IMR-90 (cell line): ENCODE measurements around the gene SOX5. TPM values are rescaled to one million over a fixed set of nuclear protein-coding genes. Genes with fewer than 3 reads are reported as not detected.

ENCODE experiments used
- ATAC-seq: fragments of 200-7000 bp; cut with Tn5 transposase; 2 replicates; pipeline ENCODE4 v1.9.1; 2020; ENCODE audit warnings: low read depth, mild to moderate bottlenecking, moderate library complexity
- BruUV-seq: library from RNA; stranded (reverse); fragments of 400-500 nt; replicated peaks from 2 replicates; lab custom pipeline; 2021; lab: Mats Ljungman, UMichigan
- CTCF ChIA-PET: fragments of 300-600 bp; formaldehyde crosslinking; extraction: SDS; loops from one replicate; lab custom pipeline; 2021; ENCODE audit warnings: antibody characterized with exemption; lab: Yijun Ruan, JAX
- POLR2A ChIA-PET: fragments of 300-600 bp; sonication (Branson Sonifier 250); formaldehyde crosslinking; loops from one replicate; lab custom pipeline; 2022; ENCODE audit warnings: antibody characterized with exemption; ENCODE audit not compliant: unreplicated experiment; lab: Charles Lee
- DNase-seq: peaks from one replicate; pipeline ENCODE4 v3.0.0; 2013
- H2AFZ ChIP-seq: replicated peaks from 2 replicates; pipeline ENCODE3; 2013; ENCODE audit warnings: low read length, mild to moderate bottlenecking; ENCODE audit not compliant: poor library complexity
- H2AK5ac ChIP-seq: 2 replicates; pipeline ENCODE4 v1.6.1; 2013; ENCODE audit warnings: low read depth, low read length, inconsistent platforms
- H2AK9ac ChIP-seq: replicated peaks from 2 replicates; pipeline ENCODE3; 2013; ENCODE audit warnings: mild to moderate bottlenecking, low read depth, low read length, moderate library complexity; ENCODE audit not compliant: poor library complexity
- H2BK120ac ChIP-seq: 2 replicates; pipeline ENCODE4 v1.6.1; 2013; ENCODE audit warnings: low read depth, low read length, inconsistent platforms
- H2BK15ac ChIP-seq: 3 replicates; pipeline ENCODE4 v1.6.1; 2013; ENCODE audit warnings: low read depth, low read length, inconsistent platforms
- H2BK20ac ChIP-seq: 2 replicates; pipeline ENCODE4 v1.6.1; 2013; ENCODE audit warnings: low read depth, mild to moderate bottlenecking, inconsistent platforms, low read length, moderate library complexity
- H2BK5ac ChIP-seq: 2 replicates; pipeline ENCODE4 v1.6.1; 2013; ENCODE audit warnings: mild to moderate bottlenecking, low read depth, low read length, inconsistent platforms; ENCODE audit not compliant: poor library complexity, severe bottlenecking
- H3K14ac ChIP-seq: replicated peaks from 2 replicates; pipeline ENCODE4 v1.6.1; 2013; ENCODE audit warnings: low read depth, low read length, inconsistent platforms
- H3K18ac ChIP-seq: 2 replicates; pipeline ENCODE4 v1.6.1; 2013; ENCODE audit warnings: low read depth, low read length, control low read depth
- H3K23ac ChIP-seq: 2 replicates; pipeline ENCODE4 v1.6.1; 2013; ENCODE audit warnings: low read depth, low read length, inconsistent platforms
- H3K27ac ChIP-seq: 2 replicates; pipeline ENCODE4 v1.5.1; 2013; ENCODE audit warnings: mild to moderate bottlenecking, control low read depth, low read length; ENCODE audit not compliant: insufficient read depth
- H3K27me3 ChIP-seq: 2 replicates; pipeline ENCODE4 v1.6.1; 2013; ENCODE audit warnings: low read length; ENCODE audit not compliant: control insufficient read depth, insufficient read depth
- H3K36me3 ChIP-seq: 2 replicates; pipeline ENCODE4 v1.6.1; 2013; ENCODE audit warnings: low read length, mixed read lengths; ENCODE audit not compliant: control insufficient read depth, insufficient read depth
- H3K4ac ChIP-seq: 2 replicates; pipeline ENCODE4 v1.6.1; 2013; ENCODE audit warnings: low read depth, low read length, inconsistent platforms
- H3K4me1 ChIP-seq: 2 replicates; pipeline ENCODE4 v1.6.1; 2013; ENCODE audit warnings: low read length, mixed read lengths; ENCODE audit not compliant: control insufficient read depth, insufficient read depth
- H3K4me2 ChIP-seq: 2 replicates; pipeline ENCODE4 v1.6.1; 2013; ENCODE audit warnings: low read depth, mild to moderate bottlenecking, control low read depth, low read length, moderate library complexity
- H3K4me3 ChIP-seq: 2 replicates; pipeline ENCODE4 v1.5.1; 2013; ENCODE audit warnings: low read depth, mild to moderate bottlenecking, control low read depth, low read length, moderate library complexity; ENCODE audit not compliant: insufficient read depth
- H3K56ac ChIP-seq: 2 replicates; pipeline ENCODE4 v1.6.1; 2013; ENCODE audit warnings: low read length, inconsistent platforms; ENCODE audit not compliant: insufficient read depth; ENCODE audit errors: extremely low read depth
- H3K79me1 ChIP-seq, 2 experiments: 2 replicates each; pipeline ENCODE4 v1.6.1; 2013; ENCODE audit warnings: low read length in 2 of 2, inconsistent platforms in 1 of 2, low read depth in 1 of 2
- H3K9ac ChIP-seq: 2 replicates; pipeline ENCODE4 v1.6.1; 2013; ENCODE audit warnings: low read depth, low read length, control low read depth
- H3K9me1 ChIP-seq: 2 replicates; pipeline ENCODE4 v1.6.1; 2013; ENCODE audit warnings: low read length, inconsistent platforms; ENCODE audit not compliant: insufficient read depth
- H3K9me3 ChIP-seq: 2 replicates; pipeline ENCODE4 v1.6.1; 2013; ENCODE audit warnings: low read length; ENCODE audit not compliant: control insufficient read depth, insufficient read depth
- H4K20me1 ChIP-seq: 2 replicates; pipeline ENCODE4 v1.6.1; 2013; ENCODE audit warnings: low read length, inconsistent platforms; ENCODE audit not compliant: insufficient read depth
- H4K5ac ChIP-seq: 2 replicates; pipeline ENCODE4 v1.6.1; 2013; ENCODE audit warnings: mild to moderate bottlenecking, low read depth, low read length, control low read depth
- H4K8ac ChIP-seq, 2 experiments: 2 replicates each; pipeline ENCODE4 v1.6.1; 2013; ENCODE audit warnings: low read depth in 2 of 2, low read length in 2 of 2, control low read depth in 1 of 2, inconsistent platforms in 1 of 2
- H4K91ac ChIP-seq: 2 replicates; pipeline ENCODE4 v1.6.1; 2013; ENCODE audit warnings: low read depth, low read length, inconsistent platforms; ENCODE audit not compliant: insufficient read depth
- CTCF ChIP-seq: conservative IDR thresholded peaks from 2 replicates; pipeline ENCODE4 v1.5.1; 2012; ENCODE audit warnings: mild to moderate bottlenecking, low read depth, low read length, improper control_type of control experiment
- ELK1 ChIP-seq: fragments of 150-350 bp; IDR thresholded peaks from 2 replicates; pipeline ENCODE4 v1.6.1; 2016; ENCODE audit warnings: low read depth, mild to moderate bottlenecking, low read length, moderate library complexity, borderline replicate concordance
- MAFK ChIP-seq: IDR thresholded peaks from 2 replicates; pipeline ENCODE4 v1.6.1; 2012; ENCODE audit warnings: low read depth, low read length, improper control_type of control experiment
- NFE2L2 ChIP-seq: fragments of 150-350 bp; IDR thresholded peaks from 2 replicates; pipeline ENCODE4 v1.6.1; 2016; ENCODE audit warnings: low read depth, mild to moderate bottlenecking, low read length
- SMC3 ChIP-seq: fragments of 150-350 bp; IDR thresholded peaks from 2 replicates; pipeline ENCODE4 v1.6.1; 2016; ENCODE audit warnings: low read depth, mild to moderate bottlenecking, antibody characterized with exemption, low read length, moderate library complexity
- USF2 ChIP-seq: fragments of 150-350 bp; IDR thresholded peaks from 2 replicates; pipeline ENCODE4 v1.6.1; 2017; ENCODE audit warnings: mild to moderate bottlenecking, antibody characterized with exemption, low read length, low read depth
- WGBS, 2 experiments: methylation state at CpG; one replicate each; pipeline versions ENCODE4 v1.1.5 to v1.1.7; 2013; ENCODE audit warnings: missing lambda C conversion rate in 2 of 2; ENCODE audit not compliant: insufficient read length in 1 of 2; ENCODE audit errors: extremely low coverage in 2 of 2; 5-methylcytosine and 5-hydroxymethylcytosine counted together
- dilution Hi-C: fragments of 300-500 bp; cut with HindIII; formaldehyde crosslinking; loops from one replicate; pipeline ENCODE4 v1.14.3; 2018; ENCODE audit warnings: low sequenced_read_pairs; ENCODE audit not compliant: unreplicated experiment
- in situ Hi-C: fragments of 300-500 bp; cut with MboI; formaldehyde crosslinking; loops from 3 replicates; pipeline ENCODE4 v1.14.3; 2019; ENCODE audit warnings: low sequenced_read_pairs, inconsistent platforms, mixed read lengths
- intact Hi-C: fragments of 100-400 bp; cut with micrococcal nuclease; formaldehyde crosslinking; loops from 2 replicates; pipeline ENCODE4 v1.10.0; 2022
- polyA plus RNA-seq, 3 experiments: library from polyadenylated mRNA; depleted of rRNA; stranded (reverse); fragments of >200 nt; gene quantifications; 2 replicates each; pipeline ENCODE4 v1.2.3, GENCODE V29; 2012; ENCODE audit warnings: low replicate concordance in 1 of 3
- total RNA-seq: library from RNA; depleted of rRNA; stranded (reverse); fragments of >200 nt; gene quantifications from 2 replicates; pipeline ENCODE4 v1.2.3, GENCODE V29; 2012

Gene SOX5
- total and polyA plus RNA-seq, 2 of the 4 experiments (the other 2 are of a cell fraction), result 1.1 to 13.1 TPM

DNA sequence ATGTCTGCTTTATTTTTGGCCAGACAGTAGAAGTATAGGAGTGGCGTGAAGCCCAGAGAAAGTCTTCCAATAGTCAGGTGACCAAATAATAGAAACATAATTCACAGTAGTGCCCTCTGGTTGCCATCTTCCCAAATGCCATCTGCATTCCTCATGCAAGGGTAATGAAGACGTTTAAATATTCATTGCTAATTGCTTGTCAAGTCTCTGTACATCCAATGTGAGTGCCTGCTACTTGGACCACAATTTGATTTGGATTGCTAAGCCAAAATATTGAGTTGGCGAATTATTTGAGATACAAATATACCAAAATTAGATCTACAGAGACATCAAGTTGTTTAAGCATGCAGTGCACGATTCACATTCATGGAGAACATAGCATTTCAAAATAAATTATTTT, 402.7 kb downstream of the SOX5 start:
- POLR2A ChIA-PET, result no interaction called here
- BruUV-seq, result no TSS peak
- H2AK5ac ChIP-seq, result no peak overlapping the region
- H2BK15ac ChIP-seq, result no peak overlapping the region
- intact Hi-C loops, result no loop called here
- H2AFZ ChIP-seq, result no peak overlapping the region
- H3K79me1 ChIP-seq, result no peaks in the 10 kb centered on the region
- no peak overlapping the region for H3K23ac ChIP-seq
- no peak overlapping the region for H3K4ac ChIP-seq
- CTCF ChIA-PET, result no interaction called here
- no peak overlapping the region for H2BK120ac ChIP-seq
- no peak overlapping the region for H4K91ac ChIP-seq
- no peaks in the 10 kb centered on the region for H3K4me1 ChIP-seq
- H3K4me2 ChIP-seq, result no peak overlapping the region
- H3K9ac ChIP-seq, result no peak overlapping the region
- in situ Hi-C loops, result no loop called here
- no peak overlapping the region for H3K27ac ChIP-seq
- TF ChIP-seq CTCF (no peak), USF2 (no peak), MAFK (no peak), SMC3 (no peak), NFE2L2 (no peak), ELK1 (no peak)
- no peak overlapping the region for H3K14ac ChIP-seq
- no CpG with 5 or more reads among the region's 4 CpGs for WGBS, 2 experiments
- no peaks in the 10 kb centered on the region for H3K27me3 ChIP-seq
- H2BK20ac ChIP-seq, result no peak overlapping the region
- no peak overlapping the region for H2BK5ac ChIP-seq
- H4K8ac ChIP-seq, result no peak overlapping the region
- H3K9me1 ChIP-seq, result no peaks in the 10 kb centered on the region
- H3K56ac ChIP-seq, result no peak overlapping the region
- H2AK9ac ChIP-seq, result no peak overlapping the region
- no peak overlapping the region for H4K5ac ChIP-seq
- H3K4me3 ChIP-seq, result no peak overlapping the region
- ATAC-seq, result no peak
- dilution Hi-C loops, result no loop called here
- no peak for DNase-seq
- H4K20me1 ChIP-seq, result no peaks in the 10 kb centered on the region
- H3K18ac ChIP-seq, result no peak overlapping the region
- H3K9me3 ChIP-seq, result no peaks in the 10 kb centered on the region
- peaks cover under 1% of the 10 kb centered on the region; the same call in 1 of the 2 replicates for H3K36me3 ChIP-seq
